Measurements from ENCODE around the gene GP9.

DNA sequence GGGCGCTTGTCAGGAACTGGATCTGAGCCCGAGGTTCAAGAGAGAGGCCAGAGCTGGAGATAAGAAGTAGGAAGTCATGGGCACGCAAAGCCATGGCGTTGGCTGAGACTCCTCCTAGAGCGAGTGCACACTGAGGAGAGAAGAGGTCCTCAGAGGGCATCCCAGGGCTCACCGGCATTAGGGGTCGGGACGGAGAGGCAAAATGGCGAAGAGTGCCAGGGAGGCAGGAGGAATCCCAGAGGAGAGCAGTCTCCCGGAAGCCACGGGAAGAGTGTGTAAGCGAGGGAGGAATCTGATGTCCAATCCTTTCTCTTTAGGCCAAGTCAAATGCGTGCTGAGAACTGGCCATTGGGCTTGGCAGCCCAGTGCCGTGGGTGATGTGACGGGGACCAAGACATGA is 35.5 kb upstream of the GP9 start:
- TF ChIP-seq, protein P1, sequence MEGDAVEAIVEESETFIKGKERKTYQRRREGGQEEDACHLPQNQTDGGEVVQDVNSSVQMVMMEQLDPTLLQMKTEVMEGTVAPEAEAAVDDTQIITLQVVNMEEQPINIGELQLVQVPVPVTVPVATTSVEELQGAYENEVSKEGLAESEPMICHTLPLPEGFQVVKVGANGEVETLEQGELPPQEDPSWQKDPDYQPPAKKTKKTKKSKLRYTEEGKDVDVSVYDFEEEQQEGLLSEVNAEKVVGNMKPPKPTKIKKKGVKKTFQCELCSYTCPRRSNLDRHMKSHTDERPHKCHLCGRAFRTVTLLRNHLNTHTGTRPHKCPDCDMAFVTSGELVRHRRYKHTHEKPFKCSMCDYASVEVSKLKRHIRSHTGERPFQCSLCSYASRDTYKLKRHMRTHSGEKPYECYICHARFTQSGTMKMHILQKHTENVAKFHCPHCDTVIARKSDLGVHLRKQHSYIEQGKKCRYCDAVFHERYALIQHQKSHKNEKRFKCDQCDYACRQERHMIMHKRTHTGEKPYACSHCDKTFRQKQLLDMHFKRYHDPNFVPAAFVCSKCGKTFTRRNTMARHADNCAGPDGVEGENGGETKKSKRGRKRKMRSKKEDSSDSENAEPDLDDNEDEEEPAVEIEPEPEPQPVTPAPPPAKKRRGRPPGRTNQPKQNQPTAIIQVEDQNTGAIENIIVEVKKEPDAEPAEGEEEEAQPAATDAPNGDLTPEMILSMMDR (IDR thresholded peaks at IDR 0.05; ENCODE audit: low read depth, low read length, missing input control): no peak
- TF ChIP-seq GABPA (IDR thresholded peaks at IDR 0.05 in 1 of 2, conservative IDR thresholded peaks at IDR 0.05 in 1 of 2): no peak
- TF ChIP-seq, protein P2, sequence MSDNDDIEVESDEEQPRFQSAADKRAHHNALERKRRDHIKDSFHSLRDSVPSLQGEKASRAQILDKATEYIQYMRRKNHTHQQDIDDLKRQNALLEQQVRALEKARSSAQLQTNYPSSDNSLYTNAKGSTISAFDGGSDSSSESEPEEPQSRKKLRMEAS (IDR thresholded peaks at IDR 0.05): no peak
- TF ChIP-seq EGR1 (IDR thresholded peaks at IDR 0.05; ENCODE audit: low read depth in 2 of 2): no peak
- no peak for TF ChIP-seq RXRA (IDR thresholded peaks at IDR 0.05)
- TF ChIP-seq TAF1 (conservative IDR thresholded peaks at IDR 0.05): no peak
- TF ChIP-seq, protein P3, sequence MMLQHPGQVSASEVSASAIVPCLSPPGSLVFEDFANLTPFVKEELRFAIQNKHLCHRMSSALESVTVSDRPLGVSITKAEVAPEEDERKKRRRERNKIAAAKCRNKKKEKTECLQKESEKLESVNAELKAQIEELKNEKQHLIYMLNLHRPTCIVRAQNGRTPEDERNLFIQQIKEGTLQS (IDR thresholded peaks at IDR 0.05): no peak
- no peak for TF ChIP-seq FOXA1 (IDR thresholded peaks at IDR 0.05)

All from liver (tissue), 3 donors.